IPS-18a (cell line): ENCODE results near the gene SYNDIG1.

Source experiments
- H3K27ac ChIP-seq: one replicate; pipeline ENCODE4 v1.5.1; 2013; ENCODE audit warnings: low read length
- H3K27me3 ChIP-seq: one replicate; pipeline ENCODE4 v1.6.1; 2013; ENCODE audit warnings: mild to moderate bottlenecking, low read length; ENCODE audit not compliant: control insufficient read depth, insufficient read depth
- H3K36me3 ChIP-seq: one replicate; pipeline ENCODE4 v1.6.1; 2013; ENCODE audit warnings: low read depth, low read length; ENCODE audit not compliant: control insufficient read depth
- H3K4me1 ChIP-seq: one replicate; pipeline ENCODE4 v1.6.1; 2013; ENCODE audit warnings: low read depth, low read length; ENCODE audit not compliant: control insufficient read depth
- H3K4me3 ChIP-seq: one replicate; pipeline ENCODE4 v1.5.1; 2013; ENCODE audit warnings: low read length
- H3K9ac ChIP-seq: one replicate; pipeline ENCODE4 v1.6.1; 2013; ENCODE audit warnings: mild to moderate bottlenecking, low read length, moderate library complexity
- H3K9me3 ChIP-seq: one replicate; pipeline ENCODE4 v1.6.1; 2013; ENCODE audit warnings: low read depth, low read length; ENCODE audit not compliant: control insufficient read depth

Gene SYNDIG1

GRCh38 chr20:24673678-24674570, 204.5 kb downstream of the SYNDIG1 start:
- no peaks in the 10 kb centered on the region for H3K9me3 ChIP-seq
- no peaks in the 10 kb centered on the region for H3K27me3 ChIP-seq
- no peaks in the 10 kb centered on the region for H3K4me1 ChIP-seq
- H3K4me3 ChIP-seq, result no peak overlapping the region
- no peak overlapping the region for H3K27ac ChIP-seq
- H3K9ac ChIP-seq, result no peak overlapping the region
- H3K36me3 ChIP-seq, result no peaks in the 10 kb centered on the region

GRCh38 chr20:24674921-24675605, 205.6 kb downstream of the SYNDIG1 start:
- H3K36me3 ChIP-seq, result no peaks in the 10 kb centered on the region
- H3K4me1 ChIP-seq, result no peaks in the 10 kb centered on the region
- H3K9ac ChIP-seq, result no peak overlapping the region
- no peak overlapping the region for H3K4me3 ChIP-seq
- H3K27ac ChIP-seq, result no peak overlapping the region
- H3K27me3 ChIP-seq, result no peaks in the 10 kb centered on the region
- H3K9me3 ChIP-seq, result no peaks in the 10 kb centered on the region

- Histone ChIP-seq H3K9ac (no peak overlapping the region), H3K9me3 (no peaks in the 10 kb centered on the region), H3K4me1 (no peaks in the 10 kb centered on the region), H3K4me3 (no peak overlapping the region), H3K36me3 (no peaks in the 10 kb centered on the region), H3K27ac (no peak overlapping the region), H3K27me3 (no peaks in the 10 kb centered on the region)
Observed at GRCh38 chr20:24675651-24676352, 206.4 kb downstream of the SYNDIG1 start.

GRCh38 chr20:24676353-24676977, 207.0 kb downstream of the SYNDIG1 start:
- Histone ChIP-seq H3K4me1 (no peaks in the 10 kb centered on the region), H3K4me3 (no peak overlapping the region), H3K27ac (no peak overlapping the region), H3K36me3 (no peaks in the 10 kb centered on the region), H3K9me3 (no peaks in the 10 kb centered on the region), H3K27me3 (no peaks in the 10 kb centered on the region), H3K9ac (no peak overlapping the region)

GRCh38 chr20:24676978-24677370, 207.5 kb downstream of the SYNDIG1 start:
- H3K9me3 ChIP-seq, result no peaks in the 10 kb centered on the region
- no peaks in the 10 kb centered on the region for H3K27me3 ChIP-seq
- no peak overlapping the region for H3K9ac ChIP-seq
- no peak overlapping the region for H3K27ac ChIP-seq
- H3K4me1 ChIP-seq, result no peaks in the 10 kb centered on the region
- H3K36me3 ChIP-seq, result no peaks in the 10 kb centered on the region
- no peak overlapping the region for H3K4me3 ChIP-seq

GRCh38 chr20:24677626-24678315, 208.3 kb downstream of the SYNDIG1 start:
- H3K9me3 ChIP-seq, result no peaks in the 10 kb centered on the region
- H3K27me3 ChIP-seq, result no peaks in the 10 kb centered on the region
- H3K27ac ChIP-seq, result no peak overlapping the region
- H3K4me1 ChIP-seq, result no peaks in the 10 kb centered on the region
- no peak overlapping the region for H3K4me3 ChIP-seq
- no peaks in the 10 kb centered on the region for H3K36me3 ChIP-seq
- H3K9ac ChIP-seq, result no peak overlapping the region

- H3K27ac ChIP-seq, result no peak overlapping the region
- no peak overlapping the region for H3K4me3 ChIP-seq
- no peaks in the 10 kb centered on the region for H3K27me3 ChIP-seq
- H3K9ac ChIP-seq, result no peak overlapping the region
- no peaks in the 10 kb centered on the region for H3K9me3 ChIP-seq
- no peaks in the 10 kb centered on the region for H3K4me1 ChIP-seq
- H3K36me3 ChIP-seq, result no peaks in the 10 kb centered on the region
Observed at GRCh38 chr20:24678351-24679106, 209.1 kb downstream of the SYNDIG1 start.

- no peaks in the 10 kb centered on the region for H3K9me3 ChIP-seq
- H3K27me3 ChIP-seq, result no peaks in the 10 kb centered on the region
- H3K36me3 ChIP-seq, result no peaks in the 10 kb centered on the region
- H3K9ac ChIP-seq, result no peak overlapping the region
- H3K27ac ChIP-seq, result no peak overlapping the region
- H3K4me3 ChIP-seq, result no peak overlapping the region
- no peaks in the 10 kb centered on the region for H3K4me1 ChIP-seq
Observed at GRCh38 chr20:24679448-24680047, 210.1 kb downstream of the SYNDIG1 start.

- Histone ChIP-seq H3K36me3 (no peaks in the 10 kb centered on the region), H3K4me1 (no peaks in the 10 kb centered on the region), H3K9me3 (no peaks in the 10 kb centered on the region), H3K4me3 (no peak overlapping the region), H3K27ac (no peak overlapping the region), H3K27me3 (no peaks in the 10 kb centered on the region), H3K9ac (no peak overlapping the region)
Observed at GRCh38 chr20:24681634-24682495, 212.4 kb downstream of the SYNDIG1 start.
